GM06990 (cell line): ENCODE data around the gene ACY1.
"Not testable (repeated sequence)": the region's sequence is repeated elsewhere in the genome, so short reads cannot be mapped to it uniquely, and the experiment has no call there.

Source experiments
- DNase-seq: peaks from one replicate; pipeline ENCODE4 v3.0.0-alpha.2; 2011; ENCODE audit not compliant: insufficient read length; ENCODE audit errors: extremely low read depth
- H3K27me3 ChIP-seq: replicated peaks from 2 replicates; pipeline ENCODE4 v1.6.0; 2011; ENCODE audit warnings: low read length; ENCODE audit not compliant: control insufficient read depth, insufficient read depth
- H3K36me3 ChIP-seq: 2 replicates; pipeline ENCODE4 v1.5.1; 2011; ENCODE audit warnings: low read length; ENCODE audit not compliant: control insufficient read depth, insufficient read depth
- H3K4me3 ChIP-seq: replicated peaks from 2 replicates; pipeline ENCODE4 v1.5.1; 2011; ENCODE audit warnings: low read depth, mild to moderate bottlenecking, control low read depth, low read length
- CTCF ChIP-seq: IDR thresholded peaks from 2 replicates; pipeline ENCODE4 v1.5.1; 2011; ENCODE audit warnings: low read length, control low read depth, mild to moderate bottlenecking, inconsistent platforms; ENCODE audit not compliant: insufficient read depth, poor library complexity, severe bottlenecking

ACY1 gene

GRCh38 chr3:51987568-51987967 lies 4.2 kb downstream of the ACY1 start:
- Histone ChIP-seq H3K4me3 (no peak overlapping the region), H3K27me3 (no peaks in the 10 kb centered on the region), H3K36me3 (peaks cover 5% of the 10 kb centered on the region)
- no peak for TF ChIP-seq CTCF
- DNase-seq: no peak

- no peaks in the 10 kb centered on the region for H3K27me3 ChIP-seq
- no peak for DNase-seq
- TF ChIP-seq CTCF: no peak
- H3K36me3 ChIP-seq: peaks cover 11% of the 10 kb centered on the region
- no peak overlapping the region for H3K4me3 ChIP-seq
Observed at GRCh38 chr3:51988286-51989146, 5.2 kb downstream of the ACY1 start.

- H3K27me3 ChIP-seq, H3K4me3 ChIP-seq, DNase-seq: not testable (repeated sequence)
- peaks cover 20% of the 10 kb centered on the region for H3K36me3 ChIP-seq
Observed at GRCh38 chr3:51990501-51990971, 7.2 kb downstream of the ACY1 start.

DNA sequence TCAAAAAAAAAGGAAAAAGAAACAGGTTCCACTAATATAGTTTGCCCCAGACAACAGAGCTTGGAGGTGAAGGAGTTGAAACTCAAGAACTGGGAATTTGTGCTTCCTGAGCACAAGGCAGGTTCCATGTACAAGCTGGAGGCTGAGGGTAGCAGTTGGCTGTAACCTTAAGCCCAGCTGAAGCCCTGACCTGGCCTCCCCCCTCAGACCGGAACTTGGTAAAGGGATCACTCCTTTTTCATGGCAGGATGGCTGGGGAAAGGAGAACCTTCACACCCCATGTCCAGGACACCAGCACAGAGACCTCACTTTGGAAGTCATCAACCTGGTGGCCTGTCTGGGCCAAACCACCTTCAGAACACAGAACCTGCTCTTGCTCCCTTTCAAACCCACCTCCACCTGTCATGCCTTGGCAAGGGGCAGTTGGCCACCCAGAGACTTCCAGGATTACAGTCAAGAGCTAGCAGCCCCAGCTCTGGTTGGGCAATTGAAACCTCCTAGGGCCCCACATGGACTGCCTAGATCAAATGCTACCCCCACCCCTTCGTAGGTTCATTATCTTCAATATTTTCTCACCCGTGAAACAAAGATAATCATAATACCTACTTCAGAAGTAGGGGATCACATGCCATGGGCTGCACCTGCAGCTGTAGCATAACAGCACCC lies 8.8 kb downstream of the ACY1 start:
- no peak for DNase-seq
- H3K36me3 ChIP-seq: peaks cover 20% of the 10 kb centered on the region
- no peak overlapping the region for H3K4me3 ChIP-seq
- no peaks in the 10 kb centered on the region for H3K27me3 ChIP-seq
- no peak for TF ChIP-seq CTCF

DNA sequence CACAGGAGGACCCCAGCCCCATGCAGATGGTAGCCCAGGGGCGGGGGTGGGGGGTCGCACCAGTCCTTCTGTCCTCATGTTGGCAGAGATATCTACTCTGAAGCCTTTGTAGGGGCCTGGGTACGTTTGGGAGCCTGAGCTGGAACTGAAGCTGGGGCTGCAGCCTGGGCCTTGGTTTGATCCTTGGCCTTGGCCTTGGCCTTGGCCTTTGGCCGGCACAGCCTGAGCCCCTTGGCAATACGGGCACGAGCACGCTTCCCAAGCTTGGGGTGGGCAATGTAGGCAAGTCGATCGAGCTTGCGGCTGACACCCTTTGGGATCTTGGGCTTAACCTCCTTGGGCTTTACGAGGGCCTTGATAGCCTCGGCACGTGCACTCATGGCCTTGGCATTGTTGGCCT lies 10.3 kb downstream of the ACY1 start:
- Histone ChIP-seq H3K36me3 (peaks cover 20% of the 10 kb centered on the region), H3K4me3 (peak overlapping the region; percentile 99; the same call in 1 of the 2 replicates)
- DNase-seq, H3K27me3 ChIP-seq: not testable (repeated sequence)

GRCh38 chr3:51994530-51994929 lies 11.2 kb downstream of the ACY1 start:
- DNase-seq: no peak
- peaks cover 20% of the 10 kb centered on the region for H3K36me3 ChIP-seq
- no peak for TF ChIP-seq CTCF
- H3K27me3 ChIP-seq: no peaks in the 10 kb centered on the region
- peak overlapping the region; percentile 99 for H3K4me3 ChIP-seq
